ENCODE data around the gene KCNK3.
A peak's percentile ranks its signal among the peaks of the same experiment; 100 is the strongest.
"Not testable (repeated sequence)": the region's sequence is repeated elsewhere in the genome, so short reads cannot be mapped to it uniquely, and the experiment has no call there.

Gene KCNK3

GRCh38 chr2:26692279-26692896 is at the start of gene KCNK3:
TSS of gene KCNK3 (plus strand) at chr2:26692722. CDS start at chr2:26692876, 154 bp downstream.
- DNase-seq, result peak; percentile 12

DNA sequence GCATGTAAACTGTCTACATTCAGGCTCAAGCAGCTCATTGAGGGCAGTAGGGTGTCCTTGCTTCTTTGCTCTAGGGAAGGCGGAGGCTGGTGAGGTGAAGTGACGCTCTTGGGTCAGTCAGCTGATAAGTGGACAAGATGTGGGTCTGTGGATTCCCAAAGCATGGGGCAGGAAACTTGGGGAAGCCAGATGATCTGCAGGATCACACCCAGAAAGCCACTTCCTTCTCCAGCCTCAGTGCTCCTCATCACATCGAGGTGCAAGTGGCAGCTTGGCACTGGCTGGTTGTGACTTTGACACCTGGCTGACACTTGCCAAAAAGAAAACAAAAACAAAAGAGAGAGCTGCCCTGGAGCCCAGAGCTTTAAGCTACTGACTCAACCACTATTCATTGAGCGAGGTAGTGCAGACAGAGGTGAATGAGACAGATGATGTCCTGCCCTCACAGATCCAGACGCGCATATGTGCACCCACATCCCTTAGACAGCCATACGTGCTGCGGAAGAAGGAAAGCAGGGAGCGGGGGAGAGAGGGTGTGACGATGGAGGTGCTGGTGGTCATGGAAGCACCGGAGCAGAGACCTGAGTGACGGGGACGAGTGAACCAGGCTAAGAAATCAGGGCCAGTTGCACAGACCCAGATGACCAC is 48.2 kb upstream of the KCNK3 start:
- no peak for DNase-seq

GRCh38 chr2:26645762-26646161 is 46.8 kb upstream of the KCNK3 start:
- DNase-seq, result no peak

DNA sequence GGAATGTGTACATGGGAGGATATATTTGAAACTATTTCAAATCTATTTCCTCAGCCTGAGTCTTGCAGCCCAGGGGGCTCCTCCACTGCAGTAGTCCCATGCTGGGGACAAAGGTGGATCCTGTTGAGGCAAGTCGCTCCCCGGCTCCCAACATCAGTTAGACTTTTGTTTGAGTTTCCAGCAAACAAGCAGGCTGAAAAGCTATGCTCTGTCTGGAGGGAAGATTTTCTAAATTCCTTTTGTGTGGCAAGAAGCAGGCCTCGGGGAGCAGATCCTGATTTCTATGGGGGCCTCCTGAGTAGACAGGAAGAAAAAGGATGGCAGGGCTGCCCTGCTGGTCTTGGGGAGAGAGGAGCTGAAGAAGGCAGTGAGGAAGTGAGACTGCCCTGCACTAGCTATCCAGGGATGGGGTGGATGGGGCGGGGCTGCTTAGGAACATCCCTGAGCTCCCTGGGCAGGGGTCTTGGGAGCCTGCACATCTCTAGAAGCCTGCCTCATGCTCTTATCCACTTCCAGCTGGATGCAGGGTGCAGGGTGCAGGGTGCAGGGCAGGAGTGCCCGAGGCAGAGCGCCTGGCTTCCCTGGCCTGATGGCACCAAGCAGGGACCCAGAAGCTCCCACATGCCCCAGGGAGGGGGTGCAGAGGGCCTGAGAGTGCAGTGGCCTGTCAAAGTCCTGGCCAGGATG is 45.4 kb upstream of the KCNK3 start:
- no peak for DNase-seq

- no peak for DNase-seq
Observed at GRCh38 chr2:26647981-26648380, 44.5 kb upstream of the KCNK3 start.

DNA sequence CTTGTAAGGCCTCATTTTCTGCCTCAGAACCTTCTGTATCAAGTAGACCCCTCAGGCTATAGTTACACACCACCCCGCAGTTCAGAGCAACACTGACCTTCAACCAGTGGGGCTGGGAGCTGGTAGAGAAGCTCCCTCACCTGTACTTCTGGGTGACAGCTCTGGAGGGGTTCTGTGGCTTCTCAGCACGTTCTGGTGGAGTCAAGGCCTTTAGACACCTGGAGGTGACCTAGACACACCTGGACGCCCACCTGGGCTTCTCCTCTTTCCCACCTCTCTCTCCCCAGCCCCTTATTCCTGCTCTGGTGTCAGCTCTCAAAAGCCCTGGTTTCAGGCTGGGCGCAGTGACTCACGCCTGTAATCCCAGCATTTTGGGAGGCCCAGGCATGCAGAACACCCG is 44.0 kb upstream of the KCNK3 start:
- DNase-seq, result no peak

DNA sequence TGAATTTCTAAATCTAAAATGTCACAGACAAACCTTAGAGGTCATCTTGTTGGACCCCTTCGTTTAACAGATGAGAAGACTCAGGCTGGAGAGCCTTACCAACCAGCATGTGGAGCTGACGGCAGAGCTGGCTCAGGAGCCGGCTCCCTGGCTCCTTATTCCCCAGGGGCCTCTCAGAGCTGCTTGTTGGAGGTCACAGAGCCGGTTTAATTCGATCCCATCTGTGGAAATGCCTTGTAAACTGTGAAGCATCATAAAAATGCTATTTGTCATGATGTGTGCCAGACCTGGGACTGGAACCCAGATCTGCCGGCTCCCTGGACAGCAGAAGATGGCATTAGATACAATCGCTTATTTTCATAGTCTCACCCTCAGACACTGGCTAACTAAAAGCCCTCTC is 43.2 kb upstream of the KCNK3 start:
- no peak for DNase-seq

DNA sequence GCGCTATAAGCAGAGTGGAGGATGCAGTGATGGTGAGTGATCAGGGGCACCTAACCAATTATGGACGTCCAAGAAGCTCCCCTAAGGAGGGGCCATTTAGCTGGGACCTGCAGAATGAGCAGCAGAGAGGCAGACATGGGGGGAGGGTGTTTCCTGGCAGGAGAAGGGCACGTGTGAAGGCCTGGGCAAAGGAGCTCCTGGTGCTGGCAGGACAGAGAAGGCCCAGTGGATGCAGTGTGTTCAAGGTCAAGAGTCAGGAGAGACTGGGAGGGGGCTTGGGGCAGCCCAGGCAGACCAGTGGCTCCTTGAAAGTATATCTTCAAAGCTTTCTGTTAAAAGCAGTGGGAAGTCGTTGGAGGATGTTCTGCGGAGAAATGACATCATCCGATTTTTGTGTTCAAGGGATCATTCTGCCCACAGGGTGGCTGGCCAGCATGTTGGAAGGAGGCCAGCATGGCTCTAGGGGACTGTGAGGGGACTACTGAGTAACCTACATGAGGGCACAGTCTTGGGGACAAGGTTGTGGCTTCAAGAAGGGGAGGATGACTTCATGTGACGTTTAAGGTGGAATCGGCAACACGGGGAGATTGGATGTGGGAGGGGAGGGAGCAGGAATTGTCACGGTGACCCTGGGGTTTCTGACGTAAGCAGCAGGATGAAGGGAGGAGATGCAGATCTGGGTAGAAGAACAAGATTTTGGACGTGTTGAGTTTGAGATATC is 42.4 kb upstream of the KCNK3 start:
- DNase-seq, result no peak

GRCh38 chr2:26650713-26651469 is 41.6 kb upstream of the KCNK3 start:
- no peak for DNase-seq

DNA sequence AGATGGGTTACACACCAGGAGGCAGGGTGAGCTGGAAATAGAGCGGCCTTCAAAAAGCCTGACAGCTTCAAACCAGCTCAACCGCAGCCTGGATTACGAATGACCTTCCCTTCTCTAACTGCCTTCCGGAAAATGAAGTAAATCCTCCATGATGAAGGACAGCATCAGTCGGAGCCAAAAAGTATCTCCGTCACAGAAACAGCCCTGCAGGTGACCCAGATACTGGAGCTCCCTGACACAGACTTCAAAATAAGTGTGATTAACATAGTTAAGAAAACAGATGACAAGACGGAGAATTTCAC is 41.1 kb upstream of the KCNK3 start:
- DNase-seq, result no peak

DNA sequence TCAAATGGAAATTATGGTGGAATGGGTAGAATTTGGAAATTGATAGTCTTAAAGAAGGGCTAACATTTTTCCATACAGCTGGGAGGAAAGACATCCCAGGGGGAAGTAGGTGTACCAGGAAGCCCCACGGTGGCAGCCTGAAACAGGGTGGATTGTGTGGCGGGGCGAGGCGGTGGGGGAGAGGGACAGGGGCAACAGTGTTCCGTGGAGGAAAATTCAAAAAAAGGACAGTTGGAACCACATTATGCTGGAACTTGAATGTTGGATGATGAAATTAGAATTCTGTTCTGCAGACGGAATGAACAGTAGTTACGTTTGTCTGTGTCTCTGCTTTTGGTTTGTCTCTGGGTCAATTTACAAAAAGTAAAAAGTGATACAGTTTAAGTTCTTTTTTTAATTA is 40.7 kb upstream of the KCNK3 start:
- DNase-seq, result no peak

DNA sequence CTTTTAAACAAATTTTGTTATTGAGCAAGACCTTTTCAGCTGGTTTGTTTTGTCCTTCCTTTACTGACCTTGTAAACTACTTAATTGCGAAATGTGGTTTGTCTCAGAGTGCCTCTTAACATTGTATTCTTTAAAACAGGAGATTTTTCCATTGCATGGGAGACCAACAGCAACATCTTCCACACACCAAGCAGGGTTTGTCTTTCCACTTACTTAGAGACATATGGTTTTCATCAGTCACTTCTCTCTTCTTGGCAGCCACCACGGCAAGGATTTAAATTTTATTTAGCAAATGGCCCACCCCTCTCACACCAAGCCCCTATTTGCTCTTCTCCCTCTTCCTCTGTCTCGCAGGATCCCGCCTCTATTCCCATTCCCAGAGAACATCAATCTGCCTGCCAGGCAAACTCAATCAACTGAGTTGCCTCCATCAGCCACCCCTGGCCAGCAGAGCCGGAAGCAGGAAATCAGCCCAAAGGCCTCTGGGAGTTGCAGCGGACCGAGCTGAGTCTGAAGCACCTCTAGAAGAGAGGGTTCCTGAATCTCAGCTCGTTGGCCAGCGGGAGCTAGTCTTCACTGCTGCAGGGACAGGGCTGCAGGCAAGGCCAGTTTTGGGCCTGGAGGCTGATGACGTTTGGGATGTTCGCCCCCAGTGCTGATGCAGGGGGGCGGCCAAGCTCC is 40.0 kb upstream of the KCNK3 start:
- DNase-seq, result no peak

- no peak for DNase-seq
Observed at GRCh38 chr2:26653207-26654060, 39.1 kb upstream of the KCNK3 start.

DNA sequence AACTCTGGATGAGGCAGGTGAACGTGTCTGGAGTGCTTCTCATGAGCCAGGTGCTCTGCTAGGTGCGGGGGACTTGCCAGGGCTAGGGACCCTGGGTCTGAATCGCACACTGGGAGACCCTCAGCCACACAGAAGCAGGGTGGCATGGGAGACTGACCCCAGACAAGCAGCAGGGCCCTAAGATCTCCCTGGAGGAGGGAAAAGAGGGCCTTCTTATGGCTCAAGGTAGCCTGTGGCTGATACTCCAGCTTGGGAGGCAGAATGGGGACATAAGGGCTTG is 38.5 kb upstream of the KCNK3 start:
- no peak for DNase-seq

- not testable (repeated sequence) for DNase-seq
Observed at GRCh38 chr2:26655120-26655519, 37.4 kb upstream of the KCNK3 start.

DNA sequence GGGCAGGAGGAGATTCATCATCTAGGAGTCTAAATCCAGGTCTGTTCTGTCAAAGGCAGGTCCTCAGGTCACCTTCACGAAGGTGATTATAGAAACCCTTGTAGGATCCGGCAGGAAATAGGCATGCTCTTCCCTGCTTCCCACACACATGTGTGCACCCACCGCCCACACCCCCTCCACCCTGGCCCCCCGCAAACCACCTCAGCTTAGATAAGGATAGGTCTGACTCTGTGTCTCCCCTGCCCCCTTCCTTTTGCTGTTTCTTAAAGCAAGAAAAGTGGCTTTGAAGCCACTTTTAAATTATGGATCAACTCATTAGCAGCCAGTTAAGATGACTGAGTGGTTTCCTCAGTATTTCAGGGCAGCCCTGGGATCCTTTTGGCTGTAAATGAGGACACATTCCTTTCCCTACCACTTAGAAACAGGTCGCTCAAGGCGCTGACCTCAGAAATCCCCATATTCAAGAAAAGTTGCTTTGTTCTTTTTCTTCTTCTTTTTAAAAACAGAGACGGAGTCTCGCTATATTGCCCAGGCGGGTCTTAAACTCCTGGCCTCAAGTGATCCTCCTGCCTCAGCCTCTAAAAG is 36.8 kb upstream of the KCNK3 start:
- no peak for DNase-seq

DNA sequence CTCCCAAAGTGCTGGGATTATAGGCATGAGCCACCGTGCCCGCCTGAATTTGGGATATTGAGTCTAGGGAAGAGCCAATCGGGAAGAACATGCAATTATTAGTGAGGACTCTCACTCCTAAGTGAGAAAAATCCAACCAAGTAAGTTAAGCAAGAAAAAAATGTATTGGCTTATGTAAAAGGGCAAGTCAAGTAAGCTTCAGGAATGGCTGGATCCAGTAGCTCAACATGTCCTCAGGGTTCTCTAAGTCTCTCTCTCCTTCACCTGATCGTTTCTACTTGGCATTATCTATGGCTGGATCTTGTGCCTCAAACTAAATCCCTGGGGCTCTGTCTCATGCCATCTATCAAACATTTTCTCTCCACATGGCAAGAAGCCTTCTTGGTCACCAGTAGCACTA is 35.3 kb upstream of the KCNK3 start:
- no peak for DNase-seq

- no peak for DNase-seq
Observed at GRCh38 chr2:26658691-26659346, 33.7 kb upstream of the KCNK3 start.

DNA sequence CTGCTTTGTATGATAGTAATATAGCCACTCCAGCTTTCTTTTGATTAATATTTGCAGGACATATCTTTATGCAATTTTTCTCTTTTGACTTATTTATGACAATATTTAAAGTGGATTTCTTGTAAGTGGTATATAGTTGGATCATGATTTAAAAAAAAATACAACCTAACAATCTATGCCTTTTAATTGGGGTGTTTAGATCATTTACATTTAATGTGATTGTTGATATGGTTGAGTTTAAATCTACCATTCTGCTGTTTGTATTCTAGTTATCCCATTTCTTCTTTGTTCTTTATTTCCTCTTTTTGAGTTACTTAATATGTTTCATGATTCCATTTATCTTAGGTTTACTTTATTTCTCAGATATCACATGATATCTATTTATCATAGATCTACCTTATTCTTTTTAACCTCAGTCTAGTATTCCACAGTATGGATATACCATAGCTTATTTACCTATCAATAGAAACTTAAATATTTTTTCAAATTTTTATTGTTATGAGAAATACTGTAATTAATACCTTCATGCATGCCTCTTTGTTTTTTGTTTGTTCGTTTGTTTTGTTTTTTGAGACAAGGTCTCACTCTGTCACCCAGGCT is 32.1 kb upstream of the KCNK3 start:
- DNase-seq, result no peak

DNA sequence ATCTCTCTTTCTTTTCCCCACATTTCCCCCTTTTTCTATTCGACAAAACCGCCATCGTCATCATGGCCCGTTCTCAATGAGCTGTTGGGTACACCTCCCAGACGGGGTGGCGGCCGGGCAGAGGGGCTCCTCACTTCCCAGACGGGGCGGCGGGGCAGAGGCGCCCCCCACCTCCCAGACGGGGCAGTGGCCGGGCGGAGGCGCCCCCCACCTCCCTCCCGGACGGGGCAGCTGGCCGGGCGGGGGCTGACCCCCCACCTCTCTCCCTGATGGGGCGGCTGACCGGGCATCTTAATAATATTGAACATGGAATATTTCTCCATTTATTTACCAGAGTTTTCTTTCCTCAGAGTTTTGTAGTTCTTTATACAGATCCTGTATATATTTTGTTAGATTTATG is 27.2 kb upstream of the KCNK3 start:
- DNase-seq, result not testable (repeated sequence)
